ENCODE measurements around the gene PDPR. TPM values are rescaled to one million over a fixed set of nuclear protein-coding genes. Genes with fewer than 3 reads are reported as not detected.
"Not testable (repeated sequence)": the region's sequence is repeated elsewhere in the genome, so short reads cannot be mapped to it uniquely, and the experiment has no call there.

The PDPR gene
- total RNA-seq, 3 donors from 2014 or later, result 18.7 to 25.0 (median 24.1) TPM

- H3K4me1 ChIP-seq; DNase-seq (ENCODE audit: low spot score in 2 of 2); intact Hi-C loops (cut with DNase I; ENCODE audit: low total_unique reads); H3K9me3 ChIP-seq; H3K27ac ChIP-seq; H3K27me3 ChIP-seq; H3K4me3 ChIP-seq: not testable (repeated sequence)
- H3K36me3 ChIP-seq, result peaks cover 11% of the 10 kb centered on the region
Observed at GRCh38 chr16:70147853-70148252, 33.7 kb downstream of the PDPR start.

GRCh38 chr16:70148453-70148852, 34.3 kb downstream of the PDPR start:
- H3K9me3 ChIP-seq; intact Hi-C loops (cut with DNase I; ENCODE audit: low total_unique reads); H3K27ac ChIP-seq; H3K4me3 ChIP-seq; DNase-seq (ENCODE audit: low spot score in 2 of 2); H3K4me1 ChIP-seq; H3K27me3 ChIP-seq: not testable (repeated sequence)
- H3K36me3 ChIP-seq, result peaks cover 15% of the 10 kb centered on the region

- H3K27ac ChIP-seq; H3K27me3 ChIP-seq; H3K9me3 ChIP-seq; intact Hi-C loops (cut with DNase I; ENCODE audit: low total_unique reads); H3K4me3 ChIP-seq; H3K4me1 ChIP-seq; DNase-seq (ENCODE audit: low spot score in 2 of 2): not testable (repeated sequence)
- H3K36me3 ChIP-seq, result peaks cover 15% of the 10 kb centered on the region
Observed at GRCh38 chr16:70149296-70149695, 35.2 kb downstream of the PDPR start.

- no peak overlapping the region for H3K4me3 ChIP-seq
- no peak overlapping the region for H3K27ac ChIP-seq
- H3K27me3 ChIP-seq, result no peaks in the 10 kb centered on the region
- no peak for DNase-seq (ENCODE audit: low spot score in 2 of 2)
- intact Hi-C loops (cut with DNase I; ENCODE audit: low total_unique reads), result no loop called here
- peaks cover 21% of the 10 kb centered on the region for H3K36me3 ChIP-seq
- no peak for TF ChIP-seq POLR2AphosphoS5 (IDR thresholded peaks at IDR 0.05)
- TF ChIP-seq CTCF (IDR thresholded peaks at IDR 0.05), result no peak
- no peak for TF ChIP-seq POLR2A (IDR thresholded peaks at IDR 0.05)
- no peaks in the 10 kb centered on the region for H3K4me1 ChIP-seq
- no peaks in the 10 kb centered on the region for H3K9me3 ChIP-seq
Observed at GRCh38 chr16:70151391-70151790, 37.3 kb downstream of the PDPR start.

- Histone ChIP-seq H3K27ac (no peak overlapping the region), H3K36me3 (peaks cover 21% of the 10 kb centered on the region), H3K4me1 (no peaks in the 10 kb centered on the region), H3K27me3 (no peaks in the 10 kb centered on the region), H3K4me3 (no peak overlapping the region), H3K9me3 (no peaks in the 10 kb centered on the region)
- intact Hi-C loops (cut with DNase I; ENCODE audit: low total_unique reads), result no loop called here
- DNase-seq (ENCODE audit: low spot score in 2 of 2), result no peak
- no peak for TF ChIP-seq POLR2AphosphoS5 (IDR thresholded peaks at IDR 0.05)
- TF ChIP-seq CTCF (IDR thresholded peaks at IDR 0.05), result no peak
- TF ChIP-seq POLR2A (IDR thresholded peaks at IDR 0.05), result no peak
Observed at GRCh38 chr16:70151941-70152509, 37.9 kb downstream of the PDPR start.

- no peak for DNase-seq (ENCODE audit: low spot score in 2 of 2)
- intact Hi-C loops (cut with DNase I; ENCODE audit: low total_unique reads), result no loop called here
- H3K4me3 ChIP-seq, result no peak overlapping the region
- no peak overlapping the region for H3K27ac ChIP-seq
- no peak for TF ChIP-seq POLR2A (IDR thresholded peaks at IDR 0.05)
- no peak for TF ChIP-seq CTCF (IDR thresholded peaks at IDR 0.05)
- TF ChIP-seq POLR2AphosphoS5 (IDR thresholded peaks at IDR 0.05), result no peak
- no peaks in the 10 kb centered on the region for H3K9me3 ChIP-seq
- H3K36me3 ChIP-seq, result peaks cover 21% of the 10 kb centered on the region
- no peaks in the 10 kb centered on the region for H3K27me3 ChIP-seq
- no peaks in the 10 kb centered on the region for H3K4me1 ChIP-seq
Observed at GRCh38 chr16:70152578-70153302, 38.6 kb downstream of the PDPR start.

GRCh38 chr16:70154736-70155135, 40.6 kb downstream of the PDPR start:
- H3K9me3 ChIP-seq; DNase-seq (ENCODE audit: low spot score in 2 of 2); intact Hi-C loops (cut with DNase I; ENCODE audit: low total_unique reads); H3K27me3 ChIP-seq; H3K27ac ChIP-seq; H3K4me3 ChIP-seq; H3K4me1 ChIP-seq: not testable (repeated sequence)
- peaks cover 18% of the 10 kb centered on the region for H3K36me3 ChIP-seq

All from breast epithelium (tissue), 4 donors.